Mesenchymal stem cell (in vitro differentiated cells and primary cell): ENCODE measurements around the gene CHCHD6.

ENCODE experiments used
- DNase-seq: peaks from one replicate; pipeline ENCODE4 v3.0.0-alpha.2; 2013
- H2AFZ ChIP-seq: one replicate; pipeline ENCODE4 v1.6.1; 2013; ENCODE audit warnings: low read depth, mild to moderate bottlenecking, control low read depth, inconsistent platforms, low read length, moderate library complexity
- H2AK5ac ChIP-seq: 2 replicates; pipeline ENCODE4 v1.6.1; 2013; ENCODE audit warnings: low read length, moderate library complexity, mild to moderate bottlenecking, inconsistent platforms; ENCODE audit not compliant: severe bottlenecking
- H2BK120ac ChIP-seq: one replicate; pipeline ENCODE4 v1.6.1; 2013; ENCODE audit warnings: low read depth, mild to moderate bottlenecking, inconsistent platforms, low read length, moderate library complexity
- H2BK12ac ChIP-seq, 2 experiments: one replicate each; pipeline ENCODE4 v1.6.1; 2013; ENCODE audit warnings: inconsistent platforms in 2 of 2, low read length in 2 of 2, mild to moderate bottlenecking in 2 of 2, moderate library complexity in 2 of 2, control low read depth in 1 of 2
- H2BK15ac ChIP-seq: one replicate; pipeline ENCODE4 v1.6.1; 2013; ENCODE audit warnings: mild to moderate bottlenecking, low read depth, inconsistent platforms; ENCODE audit not compliant: poor library complexity, severe bottlenecking
- H2BK5ac ChIP-seq: 2 replicates; pipeline ENCODE4 v1.6.1; 2013; ENCODE audit warnings: low read depth, mild to moderate bottlenecking, low read length, control low read depth, inconsistent platforms; ENCODE audit not compliant: poor library complexity, severe bottlenecking
- H3K14ac ChIP-seq, 2 experiments: one replicate each; pipeline ENCODE4 v1.6.1; 2013; ENCODE audit warnings: inconsistent platforms in 2 of 2, low read length in 2 of 2, control low read depth in 1 of 2, mild to moderate bottlenecking in 1 of 2, moderate library complexity in 1 of 2
- H3K18ac ChIP-seq, 2 experiments: one replicate each; pipeline ENCODE4 v1.6.1; 2013; ENCODE audit warnings: inconsistent platforms in 2 of 2, low read length in 2 of 2, control low read depth in 1 of 2, low read depth in 1 of 2, mild to moderate bottlenecking in 1 of 2
- H3K23ac ChIP-seq, 2 experiments: one replicate each; pipeline ENCODE4 v1.6.1; 2013; ENCODE audit warnings: inconsistent platforms in 2 of 2, low read length in 2 of 2, mild to moderate bottlenecking in 2 of 2, moderate library complexity in 2 of 2, control low read depth in 1 of 2
- H3K27ac ChIP-seq: 2 replicates; pipeline ENCODE4 v1.5.1; 2013; ENCODE audit warnings: mild to moderate bottlenecking, moderate library complexity, low read length, control low read depth, inconsistent platforms; ENCODE audit not compliant: poor library complexity, severe bottlenecking
- H3K27me3 ChIP-seq, 2 experiments: 2 replicates each; pipeline versions ENCODE4 v1.6.1 to v1.7.0; 2013; ENCODE audit warnings: low read length in 2 of 2, mild to moderate bottlenecking in 2 of 2, moderate library complexity in 2 of 2, control low read depth in 1 of 2, inconsistent platforms in 1 of 2; ENCODE audit not compliant: control insufficient read depth in 1 of 2, insufficient read depth in 1 of 2
- H3K36me3 ChIP-seq, 2 experiments: 2 replicates each; pipeline versions ENCODE4 v1.6.1 to v1.7.0; 2013; ENCODE audit warnings: low read length in 2 of 2, control low read depth in 1 of 2, inconsistent platforms in 1 of 2, low read depth in 1 of 2, mild to moderate bottlenecking in 1 of 2; ENCODE audit not compliant: insufficient read depth in 2 of 2, control insufficient read depth in 1 of 2
- H3K4ac ChIP-seq, 2 experiments: one replicate each; pipeline ENCODE4 v1.6.1; 2013; ENCODE audit warnings: inconsistent platforms in 2 of 2, low read length in 2 of 2, mild to moderate bottlenecking in 2 of 2, moderate library complexity in 2 of 2, control low read depth in 1 of 2, low read depth in 1 of 2
- H3K4me1 ChIP-seq: 2 replicates; pipeline ENCODE4 v1.6.1; 2013; ENCODE audit warnings: low read depth, low read length, control low read depth; ENCODE audit not compliant: control insufficient read depth, insufficient read depth
- H3K4me2 ChIP-seq: 2 replicates; pipeline ENCODE4 v1.6.1; 2013; ENCODE audit warnings: low read length, mild to moderate bottlenecking, inconsistent platforms; ENCODE audit not compliant: poor library complexity, severe bottlenecking
- H3K4me3 ChIP-seq, 2 experiments: 2 replicates each; pipeline versions ENCODE4 v1.5.1 to v1.7.0; 2013; ENCODE audit warnings: low read length in 2 of 2, mild to moderate bottlenecking in 2 of 2, control low read depth in 1 of 2, low read depth in 1 of 2; ENCODE audit not compliant: insufficient read depth in 1 of 2
- H3K79me1 ChIP-seq: replicated peaks from 2 replicates; pipeline ENCODE4 v1.6.1; 2013; ENCODE audit warnings: mild to moderate bottlenecking, control low read depth, low read length, inconsistent platforms; ENCODE audit not compliant: poor library complexity, severe bottlenecking
- H3K9ac ChIP-seq: 2 replicates; pipeline ENCODE4 v1.7.0; 2013; ENCODE audit warnings: mild to moderate bottlenecking, low read length, moderate library complexity
- H3K9me3 ChIP-seq: 2 replicates; pipeline ENCODE4 v1.7.0; 2013; ENCODE audit warnings: mild to moderate bottlenecking, low read length; ENCODE audit not compliant: control insufficient read depth
- H4K8ac ChIP-seq: one replicate; pipeline ENCODE4 v1.6.1; 2013; ENCODE audit warnings: inconsistent platforms, mild to moderate bottlenecking, low read length, moderate library complexity
- H4K91ac ChIP-seq: one replicate; pipeline ENCODE4 v1.6.1; 2013; ENCODE audit warnings: mild to moderate bottlenecking, low read length, inconsistent platforms
- WGBS: methylation state at CpG from one replicate; pipeline ENCODE4 v1.1.7; 2013; ENCODE audit warnings: mixed read lengths; 5-methylcytosine and 5-hydroxymethylcytosine counted together

The CHCHD6 gene

GRCh38 chr3:126699011-126699410 lies 5.0 kb upstream of the CHCHD6 start:
- no peak overlapping the region for H2AFZ ChIP-seq
- H3K9ac ChIP-seq, result no peak overlapping the region
- no peak overlapping the region for H2BK15ac ChIP-seq
- no peaks in the 10 kb centered on the region for H3K36me3 ChIP-seq
- H4K8ac ChIP-seq, result no peak overlapping the region
- peaks cover 5% of the 10 kb centered on the region for H3K9me3 ChIP-seq
- peaks cover 16 to 38% of the 10 kb centered on the region in 2 experiments for H3K27me3 ChIP-seq
- no peak overlapping the region for H2AK5ac ChIP-seq
- H2BK5ac ChIP-seq, result no peak overlapping the region
- no peak overlapping the region for H2BK120ac ChIP-seq
- H3K79me1 ChIP-seq, result no peaks in the 10 kb centered on the region
- no peak overlapping the region for H3K14ac ChIP-seq
- no peak overlapping the region for H3K4me2 ChIP-seq
- no peak overlapping the region for H3K18ac ChIP-seq
- DNase-seq, result no peak
- H3K4me1 ChIP-seq, result peaks cover 3% of the 10 kb centered on the region
- no peak overlapping the region for H3K27ac ChIP-seq
- H3K4me3 ChIP-seq, result no peak overlapping the region
- 83% methylated on average over 5 of the region's 7 CpGs for WGBS
- H4K91ac ChIP-seq, result no peak overlapping the region
- H3K4ac ChIP-seq, result no peak overlapping the region
- H2BK12ac ChIP-seq, result no peak overlapping the region
- no peak overlapping the region for H3K23ac ChIP-seq

DNA sequence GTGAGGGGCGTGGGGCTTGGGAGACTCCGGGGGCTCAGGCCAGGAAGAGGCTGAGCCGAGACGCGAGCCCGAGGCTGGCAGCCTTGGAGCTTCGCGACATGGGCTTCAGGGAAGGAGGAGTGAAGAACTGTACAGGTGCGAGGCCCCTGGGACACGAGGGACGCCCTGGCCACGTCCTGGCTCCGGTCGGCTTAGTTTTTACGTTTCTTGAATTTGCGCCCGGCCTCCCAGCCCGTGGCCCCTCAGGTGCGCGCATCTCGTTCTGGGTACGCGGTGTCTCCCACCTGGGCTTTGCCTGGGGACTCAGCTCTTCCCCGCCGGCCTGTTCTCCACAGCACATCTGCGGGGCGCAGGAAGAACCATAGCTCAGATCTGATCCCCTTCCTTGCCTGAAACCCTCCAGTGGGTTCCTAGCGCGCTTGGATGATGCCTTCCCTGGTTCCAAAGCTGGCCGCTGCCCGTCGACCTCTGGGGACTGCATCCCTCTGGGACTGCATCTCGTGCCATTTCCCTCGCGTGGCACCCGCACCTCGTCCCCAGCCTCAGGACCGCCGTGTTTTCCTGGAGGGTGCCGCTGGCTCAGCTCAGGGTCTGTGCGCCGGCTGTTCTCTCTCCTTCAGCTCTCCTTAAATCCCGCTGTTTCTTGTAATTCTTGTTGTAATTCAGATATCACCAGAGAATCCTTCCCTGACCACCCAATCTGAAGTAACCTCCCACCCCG lies 614 bp downstream of the CHCHD6 start:
- WGBS, result 14% methylated on average over 44 of the region's 44 CpGs

GRCh38 chr3:126706631-126707030 lies 2.6 kb downstream of the CHCHD6 start:
- Histone ChIP-seq H2AK5ac (no peak overlapping the region), H2BK12ac (no peak overlapping the region), H2BK120ac (no peak overlapping the region), H3K9me3 (no peaks in the 10 kb centered on the region), H3K14ac (no peak overlapping the region), H3K36me3 (no peaks in the 10 kb centered on the region), H3K79me1 (peaks cover 31% of the 10 kb centered on the region), H3K4me2 (no peak overlapping the region), H3K18ac (no peak overlapping the region), H2BK5ac (no peak overlapping the region), H3K4me1 (peaks cover 7% of the 10 kb centered on the region), H3K9ac (no peak overlapping the region), H4K91ac (no peak overlapping the region), H2BK15ac (no peak overlapping the region), H3K4me3 (no peak overlapping the region), H2AFZ (no peak overlapping the region), H3K27ac (no peak overlapping the region), H3K27me3 (no peaks in the 10 kb centered on the region), H3K4ac (no peak overlapping the region), H4K8ac (no peak overlapping the region), H3K23ac (no peak overlapping the region)
- no peak for DNase-seq
- WGBS, result 93% methylated on average over 3 of the region's 3 CpGs

More for the DNA sequence above, 614 bp downstream of the CHCHD6 start:
- peaks cover 5% of the 10 kb centered on the region for H3K9me3 ChIP-seq
- H3K9ac ChIP-seq, result peak overlapping the region; percentile 85
- peak; percentile 12 for DNase-seq
- H4K8ac ChIP-seq, result no peak overlapping the region
- H3K4me3 ChIP-seq, result peak overlapping the region; percentile 88 to 94
- H3K23ac ChIP-seq, result no peak overlapping the region
- peak overlapping the region in 1 of 2 experiments; percentile 37 for H3K14ac ChIP-seq
- peaks cover 7% of the 10 kb centered on the region for H3K4me1 ChIP-seq
- no peak overlapping the region for H2BK15ac ChIP-seq
- no peak overlapping the region for H2AK5ac ChIP-seq
- H2AFZ ChIP-seq, result peak overlapping the region; percentile 95
- H3K36me3 ChIP-seq, result no peaks in the 10 kb centered on the region
- H3K18ac ChIP-seq, result peak overlapping the region in 1 of 2 experiments; percentile 77
- no peak overlapping the region for H3K4ac ChIP-seq
- H4K91ac ChIP-seq, result no peak overlapping the region
- no peak overlapping the region for H3K27ac ChIP-seq
- H2BK12ac ChIP-seq, result no peak overlapping the region
- peaks cover 28% of the 10 kb centered on the region for H3K79me1 ChIP-seq
- peak overlapping the region; percentile 71 for H3K4me2 ChIP-seq
- H2BK120ac ChIP-seq, result no peak overlapping the region
- H2BK5ac ChIP-seq, result no peak overlapping the region
- H3K27me3 ChIP-seq, result peaks cover 0 to 7% of the 10 kb centered on the region in 2 experiments

DNA sequence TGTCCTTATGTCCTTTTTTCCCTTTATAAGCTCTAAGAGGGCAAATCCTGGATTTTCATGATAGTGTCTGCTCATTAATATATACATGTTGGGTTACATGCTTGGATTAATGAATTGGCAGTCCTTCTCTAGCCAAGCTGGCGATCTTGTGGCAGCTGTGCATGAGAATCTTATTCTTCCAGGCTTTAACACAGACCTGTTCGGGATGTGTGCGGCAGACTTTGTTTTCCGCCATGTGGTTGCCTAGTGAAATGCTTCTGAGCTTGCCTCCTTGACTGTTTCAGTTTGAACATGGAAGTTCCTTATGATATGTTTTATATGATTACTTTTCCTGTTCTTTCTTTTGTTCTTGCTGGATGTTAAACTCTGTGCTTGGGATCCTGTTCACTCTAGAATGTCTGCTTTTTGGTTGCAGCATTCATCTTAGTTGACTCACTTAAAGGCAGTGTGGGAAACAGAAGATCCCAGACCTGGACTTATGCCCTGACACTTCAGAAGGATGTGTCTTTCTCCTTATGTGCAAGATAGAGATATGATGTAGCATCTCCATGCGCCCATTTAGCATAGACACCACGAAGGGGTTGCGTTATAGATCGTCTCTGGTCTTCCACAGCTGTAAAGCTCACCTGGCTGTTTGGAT lies 7.2 kb downstream of the CHCHD6 start:
- Histone ChIP-seq H2AFZ (no peak overlapping the region), H3K4me3 (no peak overlapping the region), H2AK5ac (no peak overlapping the region), H3K4ac (no peak overlapping the region), H2BK120ac (no peak overlapping the region), H3K4me2 (no peak overlapping the region), H3K27me3 (no peaks in the 10 kb centered on the region), H3K79me1 (peaks cover 51% of the 10 kb centered on the region), H3K9ac (no peak overlapping the region), H3K14ac (no peak overlapping the region), H2BK12ac (no peak overlapping the region), H3K18ac (no peak overlapping the region), H3K4me1 (peaks cover 2% of the 10 kb centered on the region), H3K9me3 (no peaks in the 10 kb centered on the region), H4K91ac (no peak overlapping the region), H2BK15ac (no peak overlapping the region), H3K36me3 (peaks cover 0 to 4% of the 10 kb centered on the region in 2 experiments), H3K27ac (no peak overlapping the region), H4K8ac (no peak overlapping the region), H3K23ac (no peak overlapping the region), H2BK5ac (no peak overlapping the region)
- DNase-seq, result peak; percentile 15
- 94% methylated on average over 8 of the region's 8 CpGs for WGBS
